Uterus (tissue), 4 donors: ENCODE measurements around the gene GRIK3. TPM values are rescaled to one million over a fixed set of nuclear protein-coding genes. Genes with fewer than 3 reads are reported as not detected.
"Not testable (repeated sequence)": the region's sequence is repeated elsewhere in the genome, so short reads cannot be mapped to it uniquely, and the experiment has no call there.

Experiments used
- DNase-seq, 2 donors: peaks; one replicate each; pipeline ENCODE4 v3.0.0-alpha.2; 2019 to 2020
- H3K27ac ChIP-seq, 2 donors: fragments of 200-600 bp; sonication (generic); 1 replicate in 1 of 2; 2 replicates in 1 of 2; pipeline ENCODE4 v1.5.1; 2016 to 2018
- H3K27me3 ChIP-seq, 2 donors: fragments of 200-600 bp; sonication (generic); one replicate each; pipeline ENCODE4 v1.5.1; 2018 to 2019; ENCODE audit warnings: control low read depth in 1 of 2
- H3K36me3 ChIP-seq, 2 donors: fragments of 200-600 bp; sonication (generic); one replicate each; pipeline ENCODE4 v1.5.1; 2019; ENCODE audit warnings: control low read depth in 1 of 2
- H3K4me1 ChIP-seq, 2 donors: fragments of 200-600 bp; sonication (generic); one replicate each; pipeline ENCODE4 v1.5.1; 2018 to 2019; ENCODE audit warnings: control low read depth in 1 of 2
- H3K4me3 ChIP-seq, 2 donors: fragments of 200-600 bp; sonication (generic); 1 replicate in 1 of 2; 2 replicates in 1 of 2; pipeline ENCODE4 v1.5.1; 2018 to 2019; ENCODE audit warnings: mild to moderate bottlenecking in 1 of 2
- H3K9me3 ChIP-seq, 2 donors: fragments of 200-600 bp; sonication (generic); one replicate each; pipeline ENCODE4 v1.5.1; 2019; ENCODE audit warnings: control low read depth in 1 of 2
- POLR2A ChIP-seq, 2 donors: fragments of 450-650 bp; IDR thresholded peaks; one replicate each; pipeline ENCODE4 v1.6.1; 2016; ENCODE audit warnings: antibody characterized with exemption in 2 of 2, mild to moderate bottlenecking in 1 of 2, moderate library complexity in 1 of 2
- intact Hi-C: fragments of 100-400 bp; cut with DNase I; formaldehyde crosslinking; loops from one replicate; pipeline ENCODE4 v1.15.1; 2023; ENCODE audit warnings: low total_unique reads
- total RNA-seq, 4 donors: library from RNA; depleted of rRNA in 3 of 4; stranded (reverse); fragments of >200 nt in 3 of 4; gene quantifications; one replicate each; pipeline versions ENCODE4 v1.1.0 to v1.2.4, GENCODE V29; 2014 to 2023
- TF ChIP-seq, protein P1 (sequence below), 4 experiments: fragments of 200-600 bp in 2 of 4; fragments of 450-650 bp in 2 of 4; sonication (generic) in 2 of 4; IDR thresholded peaks; one replicate each; pipeline ENCODE4 v1.5.1; 2016 to 2019; ENCODE audit warnings: antibody characterized with exemption in 4 of 4, mild to moderate bottlenecking in 2 of 4, moderate library complexity in 1 of 4
- donor health status: DM: yes; HTN: yes; CAD: no.

GRIK3 gene
- total RNA-seq, 4 donors from 2014 or later, result 0.52 to 1.6 TPM; not detected in 2

DNA sequence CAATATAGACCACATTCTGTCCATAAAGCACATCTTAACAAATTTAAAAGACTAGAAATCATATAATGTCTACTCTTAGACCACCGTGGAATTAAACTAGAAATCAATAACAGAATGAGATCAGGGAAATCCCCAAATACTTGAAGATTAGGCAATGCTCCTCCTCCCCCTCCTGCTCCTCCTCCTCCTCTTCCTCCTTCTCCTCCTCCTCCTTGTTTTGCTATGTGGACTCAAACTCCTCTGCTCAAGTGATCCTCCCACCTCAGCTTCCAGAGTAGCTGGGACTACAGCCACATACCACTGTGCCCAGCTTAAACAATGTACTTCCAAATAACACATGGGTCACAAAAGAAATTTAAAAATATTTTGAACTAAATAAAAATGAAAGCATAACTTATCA, 134.2 kb downstream of the GRIK3 start:
- TF ChIP-seq, protein P1, sequence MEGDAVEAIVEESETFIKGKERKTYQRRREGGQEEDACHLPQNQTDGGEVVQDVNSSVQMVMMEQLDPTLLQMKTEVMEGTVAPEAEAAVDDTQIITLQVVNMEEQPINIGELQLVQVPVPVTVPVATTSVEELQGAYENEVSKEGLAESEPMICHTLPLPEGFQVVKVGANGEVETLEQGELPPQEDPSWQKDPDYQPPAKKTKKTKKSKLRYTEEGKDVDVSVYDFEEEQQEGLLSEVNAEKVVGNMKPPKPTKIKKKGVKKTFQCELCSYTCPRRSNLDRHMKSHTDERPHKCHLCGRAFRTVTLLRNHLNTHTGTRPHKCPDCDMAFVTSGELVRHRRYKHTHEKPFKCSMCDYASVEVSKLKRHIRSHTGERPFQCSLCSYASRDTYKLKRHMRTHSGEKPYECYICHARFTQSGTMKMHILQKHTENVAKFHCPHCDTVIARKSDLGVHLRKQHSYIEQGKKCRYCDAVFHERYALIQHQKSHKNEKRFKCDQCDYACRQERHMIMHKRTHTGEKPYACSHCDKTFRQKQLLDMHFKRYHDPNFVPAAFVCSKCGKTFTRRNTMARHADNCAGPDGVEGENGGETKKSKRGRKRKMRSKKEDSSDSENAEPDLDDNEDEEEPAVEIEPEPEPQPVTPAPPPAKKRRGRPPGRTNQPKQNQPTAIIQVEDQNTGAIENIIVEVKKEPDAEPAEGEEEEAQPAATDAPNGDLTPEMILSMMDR (IDR thresholded peaks at IDR 0.05), result no peak
- TF ChIP-seq POLR2A (IDR thresholded peaks at IDR 0.05), result no peak
- H3K36me3 ChIP-seq, result no peaks in the 10 kb centered on the region
- no peaks in the 10 kb centered on the region for H3K4me1 ChIP-seq
- no peak overlapping the region for H3K27ac ChIP-seq
- no peak for DNase-seq
- intact Hi-C loops, result no loop called here
- no peaks in the 10 kb centered on the region for H3K27me3 ChIP-seq
- no peaks in the 10 kb centered on the region for H3K9me3 ChIP-seq
- H3K4me3 ChIP-seq, result no peak overlapping the region

DNA sequence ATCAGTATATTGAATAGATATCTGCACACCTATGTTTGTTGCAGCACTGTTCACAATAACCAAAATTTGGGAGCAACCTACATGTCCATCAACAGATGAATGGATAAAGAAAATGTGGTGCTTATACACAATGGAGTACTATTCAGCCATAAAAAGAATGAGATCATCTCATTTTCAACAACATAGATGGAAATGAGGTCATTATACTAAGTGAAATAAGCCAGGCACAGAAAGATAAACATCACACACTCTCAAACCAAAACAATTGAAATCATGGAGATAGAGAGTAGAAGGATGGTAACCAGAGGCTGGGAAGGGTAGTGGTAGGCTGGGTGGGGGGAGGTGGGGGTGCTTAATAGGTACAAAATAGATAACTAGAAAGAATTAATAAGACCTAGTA, 136.5 kb downstream of the GRIK3 start:
- DNase-seq, H3K36me3 ChIP-seq, intact Hi-C loops: not testable (repeated sequence)

DNA sequence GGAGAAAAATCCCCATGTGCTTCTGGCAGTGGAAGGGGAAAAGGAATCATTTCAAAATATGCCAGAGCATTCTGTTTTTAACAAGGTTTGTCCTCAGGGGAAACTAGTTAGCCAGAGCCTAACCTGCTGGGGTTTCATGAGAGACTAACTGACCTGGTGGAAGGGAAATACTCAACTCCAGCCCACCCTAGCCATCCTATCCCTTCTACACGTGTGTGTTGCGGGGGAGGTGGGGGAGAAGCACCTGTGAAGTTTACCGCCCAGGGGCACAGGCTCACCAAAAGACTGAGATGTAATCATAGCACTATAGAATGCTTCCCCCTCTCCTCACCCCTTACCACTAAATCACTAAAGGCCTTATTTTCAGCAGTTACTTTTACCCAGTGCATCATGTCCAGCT, 139.5 kb downstream of the GRIK3 start:
- no peaks in the 10 kb centered on the region for H3K27me3 ChIP-seq
- H3K4me1 ChIP-seq, result no peaks in the 10 kb centered on the region
- H3K9me3 ChIP-seq, result no peaks in the 10 kb centered on the region
- intact Hi-C loops, result no loop called here
- TF ChIP-seq, protein P1 (IDR thresholded peaks at IDR 0.05), result no peak
- TF ChIP-seq POLR2A (IDR thresholded peaks at IDR 0.05), result no peak
- H3K36me3 ChIP-seq, result no peaks in the 10 kb centered on the region
- H3K4me3 ChIP-seq, result no peak overlapping the region
- H3K27ac ChIP-seq, result no peak overlapping the region
- DNase-seq, result no peak

More for the DNA sequence above, 136.5 kb downstream of the GRIK3 start:
- not testable (repeated sequence) for H3K4me1 ChIP-seq, H3K4me3 ChIP-seq, H3K9me3 ChIP-seq, H3K27me3 ChIP-seq, H3K27ac ChIP-seq

- Histone ChIP-seq H3K36me3 (no peaks in the 10 kb centered on the region), H3K4me3 (no peak overlapping the region), H3K9me3 (no peaks in the 10 kb centered on the region), H3K27ac (no peak overlapping the region), H3K4me1 (no peaks in the 10 kb centered on the region), H3K27me3 (peaks cover 0 to 4% of the 10 kb centered on the region in 2 donors)
- TF ChIP-seq, protein P1 (IDR thresholded peaks at IDR 0.05), result no peak
- TF ChIP-seq POLR2A (IDR thresholded peaks at IDR 0.05), result no peak
- no peak for DNase-seq
- intact Hi-C loops, result no loop called here
These were observed 143.5 kb downstream of the GRIK3 start for GRCh38 chr1:36890776-36891175.

DNA sequence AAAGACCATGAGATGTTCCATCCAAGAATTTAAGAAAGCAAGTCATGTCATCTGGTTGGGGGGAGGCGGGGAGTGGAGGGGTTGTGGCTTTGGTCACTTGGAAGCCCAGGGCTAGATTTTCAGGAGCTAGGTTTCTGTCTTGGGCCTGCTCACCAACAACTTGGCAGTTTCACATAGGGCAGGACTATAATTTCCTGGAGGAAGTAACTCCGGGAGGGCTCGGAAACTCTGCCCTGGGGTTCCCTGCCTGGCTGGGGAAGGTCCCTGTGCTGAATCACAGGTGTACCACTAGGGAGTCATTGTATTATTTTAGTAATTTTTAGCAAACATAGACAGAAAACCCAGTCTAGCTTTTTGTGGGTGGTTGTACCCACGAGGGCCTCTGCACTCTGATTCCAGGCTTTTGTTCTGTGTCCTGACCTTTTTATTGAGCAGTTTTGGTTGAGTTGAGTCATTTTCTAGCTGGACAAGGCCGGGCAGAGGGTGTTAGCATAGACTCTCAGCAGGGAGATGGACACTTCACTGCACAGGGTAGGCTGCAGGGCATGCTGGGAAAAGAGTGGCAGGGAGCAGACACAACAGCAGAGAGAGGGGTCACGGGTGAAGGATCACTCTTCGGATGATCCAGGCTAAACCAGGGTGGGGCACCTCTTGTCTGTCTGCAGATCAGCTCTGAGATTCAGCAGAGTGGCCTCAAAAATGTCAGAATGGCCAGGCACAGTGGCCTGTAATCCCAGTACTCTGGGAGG, 144.7 kb downstream of the GRIK3 start:
- DNase-seq, result no peak
- Histone ChIP-seq H3K27ac (no peak overlapping the region), H3K4me1 (no peaks in the 10 kb centered on the region), H3K4me3 (no peak overlapping the region), H3K27me3 (peaks cover 0 to 4% of the 10 kb centered on the region in 2 donors), H3K36me3 (no peaks in the 10 kb centered on the region), H3K9me3 (no peaks in the 10 kb centered on the region)
- intact Hi-C loops, result no loop called here
- no peak for TF ChIP-seq POLR2A (IDR thresholded peaks at IDR 0.05)
- TF ChIP-seq, protein P1 (IDR thresholded peaks at IDR 0.05), result no peak
